ENCODE data around the gene ZBTB46. TPM values are rescaled to one million over a fixed set of nuclear protein-coding genes. Genes with fewer than 3 reads are reported as not detected.

ZBTB46 gene
- total RNA-seq, 4 donors from 2014 or later: 15.9 to 39.9 (median 27.7) TPM

- Histone ChIP-seq H3K36me3 (no peaks in the 10 kb centered on the region), H3K9me3 (no peaks in the 10 kb centered on the region), H3K4me1 (peaks cover 35 to 53% of the 10 kb centered on the region in 2 donors), H3K4me3 (replicated peaks in 1 of 3) (no peak overlapping the region), H3K27me3 (no peaks in the 10 kb centered on the region), H3K27ac (peak overlapping the region; percentile 47 to 70 (median 51))
- TF ChIP-seq POLR2A (IDR thresholded peaks at IDR 0.05) (no peak), CTCF (IDR thresholded peaks at IDR 0.05) (no peak)
- 86 to 89% methylated on average over 20 to 26 of the region's 27 CpGs for WGBS, 2 donors
- no peak for DNase-seq
- intact Hi-C loops (cut with DNase I): no loop called here
Observed at GRCh38 chr20:63836458-63837344, 5.6 kb upstream of the ZBTB46 start.

GRCh38 chr20:63835021-63835858 lies 4.2 kb upstream of the ZBTB46 start:
- 52% methylated on average over 10 to 11 of the region's 21 CpGs for WGBS, 2 donors
- Histone ChIP-seq H3K4me3 (replicated peaks in 1 of 3) (no peak overlapping the region), H3K27ac (peak overlapping the region; percentile 51 to 73 (median 72)), H3K9me3 (no peaks in the 10 kb centered on the region), H3K36me3 (no peaks in the 10 kb centered on the region), H3K27me3 (no peaks in the 10 kb centered on the region), H3K4me1 (peaks cover 30 to 47% of the 10 kb centered on the region in 2 donors)
- peak; percentile 98 to 99 for DNase-seq
- no peak for TF ChIP-seq CTCF (IDR thresholded peaks at IDR 0.05)
- no peak for TF ChIP-seq POLR2A (IDR thresholded peaks at IDR 0.05)
- intact Hi-C loops (cut with DNase I): no loop called here

GRCh38 chr20:63834491-63834880 lies 3.4 kb upstream of the ZBTB46 start:
- no peaks in the 10 kb centered on the region for H3K36me3 ChIP-seq
- no peaks in the 10 kb centered on the region for H3K27me3 ChIP-seq
- H3K4me3 ChIP-seq (replicated peaks in 1 of 3): no peak overlapping the region
- WGBS, 2 donors: 85 to 100% methylated on average over 2 to 9 of the region's 9 CpGs
- no peaks in the 10 kb centered on the region for H3K9me3 ChIP-seq
- intact Hi-C loops (cut with DNase I): no loop called here
- no peak for DNase-seq
- no peak for TF ChIP-seq CTCF (IDR thresholded peaks at IDR 0.05)
- no peak for TF ChIP-seq POLR2A (IDR thresholded peaks at IDR 0.05)
- peak overlapping the region; percentile 51 to 72 (median 60) for H3K27ac ChIP-seq
- peaks cover 32 to 49% of the 10 kb centered on the region in 2 donors for H3K4me1 ChIP-seq

- no peaks in the 10 kb centered on the region for H3K9me3 ChIP-seq
- intact Hi-C loops (cut with DNase I): no loop called here
- H3K36me3 ChIP-seq: no peaks in the 10 kb centered on the region
- TF ChIP-seq CTCF (IDR thresholded peaks at IDR 0.05) (no peak), POLR2A (IDR thresholded peaks at IDR 0.05) (no peak)
- peaks cover 37 to 54% of the 10 kb centered on the region in 2 donors for H3K4me1 ChIP-seq
- no peaks in the 10 kb centered on the region for H3K27me3 ChIP-seq
- DNase-seq: no peak
- no peak overlapping the region for H3K4me3 ChIP-seq (replicated peaks in 1 of 3)
- H3K27ac ChIP-seq: peak overlapping the region in 2 of 3 donors; percentile 51 to 72
- WGBS, 2 donors: 78 to 85% methylated on average over 14 to 15 of the region's 20 CpGs
Observed at GRCh38 chr20:63833776-63834490, 2.9 kb upstream of the ZBTB46 start.

Data from thyroid gland (tissue), 4 donors.